ENCODE results near the gene TRPV6. TPM values are rescaled to one million over a fixed set of nuclear protein-coding genes. Genes with fewer than 3 reads are reported as not detected.

TRPV6 gene
- total RNA-seq, 2 donors from 2014 or later, result 0.16 TPM; not detected in 1

DNA sequence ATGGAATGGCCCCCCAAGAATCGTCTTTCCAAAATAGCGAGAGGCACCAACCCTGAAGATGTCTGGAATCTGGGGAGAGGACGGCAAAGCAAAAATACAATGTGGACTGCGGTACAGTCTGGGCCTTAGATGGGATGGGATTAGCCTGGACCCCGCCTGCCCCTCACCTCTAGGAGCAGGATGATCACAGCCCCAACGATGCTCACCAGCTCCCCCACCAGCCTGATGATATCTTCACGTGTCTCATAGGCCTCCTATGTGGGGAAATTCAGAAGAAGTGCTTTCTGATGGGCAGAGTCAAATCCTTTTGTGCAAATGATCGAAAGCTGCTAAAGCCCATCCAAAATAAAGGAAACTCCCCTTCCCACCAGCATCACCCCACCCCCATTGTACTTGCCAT lies 29.8 kb upstream of the TRPV6 start:
- no peaks in the 10 kb centered on the region for H3K36me3 Mint-ChIP-seq (ENCODE audit: low read depth)
- H3K27ac Mint-ChIP-seq, result no peak overlapping the region
- H3K27me3 Mint-ChIP-seq, result peaks cover 41% of the 10 kb centered on the region
- ATAC-seq (replicated peaks), result no peak
- no peaks in the 10 kb centered on the region for H3K9me3 Mint-ChIP-seq
- no peaks in the 10 kb centered on the region for H3K4me1 Mint-ChIP-seq
- no peak overlapping the region for H3K4me3 Mint-ChIP-seq

GRCh38 chr7:142914121-142914520 lies 28.6 kb upstream of the TRPV6 start:
- H3K27me3 Mint-ChIP-seq, result peaks cover 48% of the 10 kb centered on the region
- no peak overlapping the region for H3K4me3 Mint-ChIP-seq
- no peak overlapping the region for H3K27ac Mint-ChIP-seq
- H3K36me3 Mint-ChIP-seq (ENCODE audit: low read depth), result no peaks in the 10 kb centered on the region
- ATAC-seq (replicated peaks), result no peak
- H3K9me3 Mint-ChIP-seq, result no peaks in the 10 kb centered on the region
- H3K4me1 Mint-ChIP-seq, result no peaks in the 10 kb centered on the region

- no peak for ATAC-seq (replicated peaks)
- no peaks in the 10 kb centered on the region for H3K9me3 Mint-ChIP-seq
- H3K27ac Mint-ChIP-seq, result no peak overlapping the region
- H3K4me3 Mint-ChIP-seq, result no peak overlapping the region
- no peaks in the 10 kb centered on the region for H3K36me3 Mint-ChIP-seq (ENCODE audit: low read depth)
- no peaks in the 10 kb centered on the region for H3K4me1 Mint-ChIP-seq
- peaks cover 52% of the 10 kb centered on the region for H3K27me3 Mint-ChIP-seq
Observed at GRCh38 chr7:142913566-142913965, 28.0 kb upstream of the TRPV6 start.

GRCh38 chr7:142913051-142913450 lies 27.5 kb upstream of the TRPV6 start:
- Mint-ChIP-seq H3K27ac (no peak overlapping the region), H3K9me3 (no peaks in the 10 kb centered on the region), H3K27me3 (peaks cover 49% of the 10 kb centered on the region), H3K4me3 (no peak overlapping the region), H3K36me3 (ENCODE audit: low read depth) (no peaks in the 10 kb centered on the region), H3K4me1 (no peaks in the 10 kb centered on the region)
- ATAC-seq (replicated peaks), result no peak

DNA sequence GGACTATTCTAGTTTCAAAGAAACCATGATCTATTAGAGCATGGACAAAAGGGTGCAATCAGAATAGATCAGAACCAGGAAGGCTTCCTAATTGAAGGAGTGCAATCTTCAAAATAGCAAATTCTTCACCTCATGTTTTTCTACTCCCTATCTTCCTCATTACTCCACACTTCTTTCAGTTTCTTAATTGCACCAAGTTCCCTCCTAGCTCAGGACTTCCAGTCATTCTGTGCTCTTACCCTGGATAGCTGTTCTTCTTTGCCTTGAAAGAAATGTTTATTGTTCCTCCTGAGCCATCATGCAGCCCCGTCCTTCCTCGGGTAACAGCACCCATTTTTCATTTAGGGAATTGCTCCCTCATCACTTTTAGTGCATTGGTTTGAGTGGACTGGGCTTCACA lies 24.9 kb upstream of the TRPV6 start:
- Mint-ChIP-seq H3K4me3 (no peak overlapping the region), H3K27me3 (peaks cover 51% of the 10 kb centered on the region), H3K9me3 (no peaks in the 10 kb centered on the region), H3K36me3 (ENCODE audit: low read depth) (no peaks in the 10 kb centered on the region), H3K4me1 (no peaks in the 10 kb centered on the region), H3K27ac (no peak overlapping the region)
- ATAC-seq (replicated peaks), result no peak

DNA sequence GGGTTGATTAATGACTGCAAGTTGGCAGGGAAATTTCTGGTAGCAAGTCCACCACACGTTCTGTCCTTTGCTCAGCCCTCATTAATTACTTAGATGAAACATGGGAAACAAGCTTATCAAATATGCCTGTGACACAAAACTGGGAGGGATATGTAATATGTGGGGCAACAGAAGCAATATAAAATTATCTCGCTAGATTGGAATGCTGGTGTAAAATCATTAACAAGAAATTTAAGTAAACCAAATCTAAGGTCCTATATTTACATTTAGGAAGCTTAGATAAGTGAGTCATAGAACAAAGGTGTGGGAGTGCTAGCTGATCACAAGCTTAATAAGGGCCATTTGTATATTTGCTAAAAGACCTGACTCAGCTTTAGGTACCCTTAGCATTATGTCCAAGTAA lies 24.5 kb upstream of the TRPV6 start:
- peaks cover 51% of the 10 kb centered on the region for H3K27me3 Mint-ChIP-seq
- no peak for ATAC-seq (replicated peaks)
- H3K27ac Mint-ChIP-seq, result no peak overlapping the region
- no peak overlapping the region for H3K4me3 Mint-ChIP-seq
- no peaks in the 10 kb centered on the region for H3K9me3 Mint-ChIP-seq
- no peaks in the 10 kb centered on the region for H3K4me1 Mint-ChIP-seq
- H3K36me3 Mint-ChIP-seq (ENCODE audit: low read depth), result no peaks in the 10 kb centered on the region

DNA sequence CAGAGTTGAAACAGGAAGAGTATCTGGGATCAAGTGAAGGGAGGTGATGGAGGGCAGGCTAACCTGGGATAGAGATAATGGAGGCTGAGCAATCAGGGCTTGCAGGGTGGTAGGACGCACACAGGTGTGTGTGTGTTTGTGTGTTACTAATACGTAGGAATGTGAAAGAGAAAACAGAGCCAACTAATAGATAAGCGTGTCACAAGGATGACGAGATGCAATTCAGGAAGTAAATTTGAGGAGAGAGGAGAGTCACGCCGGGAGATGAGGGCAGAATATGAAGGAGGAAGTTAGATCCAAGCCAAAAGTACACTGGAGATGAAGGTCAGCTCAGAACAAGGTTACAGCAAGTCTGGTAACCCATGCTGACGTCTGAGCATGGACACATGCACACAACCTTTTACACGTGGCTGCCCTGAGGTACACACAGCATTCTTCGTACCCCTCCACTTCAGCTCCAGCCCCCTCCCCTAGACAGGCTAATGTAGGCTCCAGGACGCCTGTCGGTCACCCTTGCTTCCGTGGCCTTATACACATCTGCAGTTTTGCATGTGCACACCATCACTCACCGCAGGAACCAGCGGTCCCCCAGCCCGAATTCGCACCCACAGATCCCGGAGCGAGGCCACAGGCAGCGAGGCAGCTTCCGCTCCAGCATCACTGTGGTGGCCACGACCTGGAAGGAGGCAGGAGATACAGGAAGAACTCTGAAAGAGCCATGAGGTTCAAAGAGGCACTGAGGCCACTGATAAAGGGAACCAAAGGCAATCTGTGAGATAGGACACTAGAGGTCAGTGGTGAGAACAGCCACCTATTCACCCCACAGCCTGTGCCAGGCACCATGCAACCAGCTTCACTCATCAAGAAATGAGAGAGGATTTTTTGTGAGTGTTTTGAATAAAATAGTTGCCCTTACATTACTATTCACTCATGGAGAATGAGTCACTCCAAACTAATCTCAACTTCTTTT lies 23.7 kb upstream of the TRPV6 start:
- H3K4me1 Mint-ChIP-seq, result no peaks in the 10 kb centered on the region
- no peaks in the 10 kb centered on the region for H3K9me3 Mint-ChIP-seq
- peaks cover 47% of the 10 kb centered on the region for H3K27me3 Mint-ChIP-seq
- no peak overlapping the region for H3K27ac Mint-ChIP-seq
- H3K36me3 Mint-ChIP-seq (ENCODE audit: low read depth), result no peaks in the 10 kb centered on the region
- H3K4me3 Mint-ChIP-seq, result no peak overlapping the region
- ATAC-seq (replicated peaks), result no peak

- Mint-ChIP-seq H3K27ac (no peak overlapping the region), H3K27me3 (peaks cover 39% of the 10 kb centered on the region), H3K4me1 (no peaks in the 10 kb centered on the region), H3K36me3 (ENCODE audit: low read depth) (no peaks in the 10 kb centered on the region), H3K9me3 (no peaks in the 10 kb centered on the region), H3K4me3 (no peak overlapping the region)
- no peak for ATAC-seq (replicated peaks)
Observed at GRCh38 chr7:142908290-142908689, 22.7 kb upstream of the TRPV6 start.

- H3K4me3 Mint-ChIP-seq, result no peak overlapping the region
- no peak for ATAC-seq (replicated peaks)
- no peak overlapping the region for H3K27ac Mint-ChIP-seq
- H3K4me1 Mint-ChIP-seq, result no peaks in the 10 kb centered on the region
- no peaks in the 10 kb centered on the region for H3K9me3 Mint-ChIP-seq
- H3K36me3 Mint-ChIP-seq (ENCODE audit: low read depth), result no peaks in the 10 kb centered on the region
- H3K27me3 Mint-ChIP-seq, result peaks cover 31% of the 10 kb centered on the region
Observed at GRCh38 chr7:142906643-142907042, 21.1 kb upstream of the TRPV6 start.

DNA sequence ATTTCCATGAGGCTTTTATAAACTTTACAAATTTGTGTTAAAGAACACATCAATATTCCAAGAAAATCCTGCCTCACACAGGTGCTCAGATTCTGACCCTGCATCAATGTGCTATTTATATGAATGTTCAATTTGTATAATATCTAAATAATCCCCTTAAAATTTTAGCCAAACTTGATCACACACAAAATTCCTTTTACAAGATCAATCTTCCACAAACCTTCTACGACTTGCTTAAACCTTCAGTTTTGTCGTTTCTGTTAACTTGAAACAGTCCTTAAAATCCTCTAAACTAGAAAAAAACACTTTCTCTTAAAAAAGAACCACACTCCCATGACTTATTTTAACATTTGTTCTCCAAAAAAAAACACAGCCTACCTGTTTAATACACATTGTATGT lies 20.2 kb upstream of the TRPV6 start:
- peaks cover 23% of the 10 kb centered on the region for H3K27me3 Mint-ChIP-seq
- no peak overlapping the region for H3K27ac Mint-ChIP-seq
- H3K36me3 Mint-ChIP-seq (ENCODE audit: low read depth), result no peaks in the 10 kb centered on the region
- no peaks in the 10 kb centered on the region for H3K9me3 Mint-ChIP-seq
- no peak overlapping the region for H3K4me3 Mint-ChIP-seq
- no peak for ATAC-seq (replicated peaks)
- no peaks in the 10 kb centered on the region for H3K4me1 Mint-ChIP-seq

- H3K4me3 Mint-ChIP-seq, result no peak overlapping the region
- H3K27me3 Mint-ChIP-seq, result peaks cover 12% of the 10 kb centered on the region
- no peaks in the 10 kb centered on the region for H3K9me3 Mint-ChIP-seq
- no peak for ATAC-seq (replicated peaks)
- no peaks in the 10 kb centered on the region for H3K36me3 Mint-ChIP-seq (ENCODE audit: low read depth)
- no peaks in the 10 kb centered on the region for H3K4me1 Mint-ChIP-seq
- no peak overlapping the region for H3K27ac Mint-ChIP-seq
Observed at GRCh38 chr7:142904128-142904527, 18.6 kb upstream of the TRPV6 start.

DNA sequence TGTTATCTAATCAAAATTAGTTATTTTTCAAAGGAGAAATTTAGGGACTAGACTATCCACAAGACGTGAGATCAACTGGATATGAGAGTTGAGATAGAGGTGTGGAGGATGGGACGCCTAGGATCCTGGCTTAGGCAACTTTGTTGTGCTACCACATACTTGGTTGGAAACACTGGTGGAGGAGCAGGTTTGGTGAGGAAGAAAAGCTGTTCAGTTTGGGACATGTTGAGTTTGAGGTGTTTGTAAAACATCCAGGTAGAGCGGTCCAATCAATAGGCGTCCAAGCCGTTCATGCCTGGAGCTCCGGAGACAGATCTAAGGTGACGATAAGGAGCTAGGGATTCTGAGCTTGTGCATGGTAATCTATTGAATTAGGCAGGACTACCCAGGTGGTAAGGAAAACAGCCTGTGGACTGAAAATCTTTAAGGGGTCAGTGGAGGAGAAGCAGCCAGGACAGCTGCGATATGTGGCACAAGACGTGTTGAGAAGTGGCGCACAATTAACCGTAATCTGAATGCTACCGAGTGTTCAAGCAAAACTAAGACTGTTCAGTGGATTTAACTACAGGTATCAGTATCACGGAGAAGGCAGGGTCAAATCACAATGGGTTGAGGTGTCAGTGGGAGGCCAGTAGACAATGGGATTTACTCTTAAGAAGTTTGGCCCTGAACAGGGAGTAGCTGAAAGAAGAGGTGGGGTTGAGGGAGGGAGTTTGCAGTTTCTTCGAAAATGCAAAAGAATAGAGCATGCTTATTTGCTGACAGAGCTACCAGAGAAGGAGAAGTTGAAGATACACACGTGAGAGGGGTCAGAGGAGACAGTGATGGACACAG lies 16.1 kb upstream of the TRPV6 start:
- peaks cover 9% of the 10 kb centered on the region for H3K27me3 Mint-ChIP-seq
- no peaks in the 10 kb centered on the region for H3K4me1 Mint-ChIP-seq
- no peak overlapping the region for H3K4me3 Mint-ChIP-seq
- no peaks in the 10 kb centered on the region for H3K36me3 Mint-ChIP-seq (ENCODE audit: low read depth)
- ATAC-seq (replicated peaks), result no peak
- H3K27ac Mint-ChIP-seq, result no peak overlapping the region
- no peaks in the 10 kb centered on the region for H3K9me3 Mint-ChIP-seq

- H3K4me1 Mint-ChIP-seq, result no peaks in the 10 kb centered on the region
- no peak overlapping the region for H3K27ac Mint-ChIP-seq
- no peaks in the 10 kb centered on the region for H3K36me3 Mint-ChIP-seq (ENCODE audit: low read depth)
- no peak for ATAC-seq (replicated peaks)
- H3K4me3 Mint-ChIP-seq, result no peak overlapping the region
- peaks cover 14% of the 10 kb centered on the region for H3K27me3 Mint-ChIP-seq
- H3K9me3 Mint-ChIP-seq, result no peaks in the 10 kb centered on the region
Observed at GRCh38 chr7:142899661-142900060, 14.1 kb upstream of the TRPV6 start.

- Mint-ChIP-seq H3K9me3 (no peaks in the 10 kb centered on the region), H3K36me3 (ENCODE audit: low read depth) (no peaks in the 10 kb centered on the region), H3K4me3 (no peak overlapping the region), H3K27me3 (peaks cover 14% of the 10 kb centered on the region), H3K4me1 (no peaks in the 10 kb centered on the region), H3K27ac (no peak overlapping the region)
- no peak for ATAC-seq (replicated peaks)
Observed at GRCh38 chr7:142898377-142899170, 13.0 kb upstream of the TRPV6 start.
